GM19395 (cell line): Measurements from ENCODE around the gene PTCH1.
A peak's percentile ranks its signal among the peaks of the same experiment; 100 is the strongest.

ENCODE experiments used
- ATAC-seq: cut with Tn5 transposase; IDR thresholded peaks from one replicate; pipeline ENCODE4 v1.9.1; 2021; ENCODE audit warnings: mild to moderate bottlenecking, moderate library complexity; ENCODE audit not compliant: unreplicated experiment

Gene PTCH1

GRCh38 chr9:95513711-95514110, 3.1 kb downstream of the PTCH1 start:
- no peak for ATAC-seq

GRCh38 chr9:95512709-95513095, 4.1 kb downstream of the PTCH1 start:
- ATAC-seq: no peak

- no peak for ATAC-seq
Measured at GRCh38 chr9:95511952-95512708, 4.6 kb downstream of the PTCH1 start.

- ATAC-seq: no peak
Measured at GRCh38 chr9:95511616-95511931, 5.2 kb downstream of the PTCH1 start.

GRCh38 chr9:95510709-95511615, 5.8 kb downstream of the PTCH1 start:
- peak; percentile 35 for ATAC-seq

GRCh38 chr9:95509851-95510708, 6.7 kb downstream of the PTCH1 start:
- ATAC-seq: no peak

GRCh38 chr9:95508968-95509850, 7.6 kb downstream of the PTCH1 start:
- peak; percentile 50 for ATAC-seq

- no peak for ATAC-seq
Measured at GRCh38 chr9:95508242-95508967, 8.4 kb downstream of the PTCH1 start.

- no peak for ATAC-seq
Measured at GRCh38 chr9:95507464-95508241, 9.1 kb downstream of the PTCH1 start.

GRCh38 chr9:95506678-95507463, 9.9 kb downstream of the PTCH1 start:
- no peak for ATAC-seq

GRCh38 chr9:95506428-95506677, 10.4 kb downstream of the PTCH1 start:
- no peak for ATAC-seq

GRCh38 chr9:95505717-95506427, 10.9 kb downstream of the PTCH1 start:
- ATAC-seq: no peak

- no peak for ATAC-seq
Measured at GRCh38 chr9:95505072-95505716, 11.6 kb downstream of the PTCH1 start.

GRCh38 chr9:95504053-95504963, 12.5 kb downstream of the PTCH1 start:
- no peak for ATAC-seq

- ATAC-seq: no peak
Measured at GRCh38 chr9:95503369-95503768, 13.4 kb downstream of the PTCH1 start.

GRCh38 chr9:95502248-95502647, 14.5 kb downstream of the PTCH1 start:
- no peak for ATAC-seq
